Esophagus muscularis mucosa (tissue), 4 donors: ENCODE results near the gene HIPK4. TPM values are rescaled to one million over a fixed set of nuclear protein-coding genes. Genes with fewer than 3 reads are reported as not detected.

ENCODE experiments used
- DNase-seq: peaks from one replicate; pipeline ENCODE4 v3.0.0-alpha.2; 2017; ENCODE audit errors: extremely low spot score
- H3K27ac ChIP-seq, 4 donors: fragments of 200-600 bp; sonication (generic); replicated peaks in 1 of 4; 1 replicate in 3 of 4; 2 replicates in 1 of 4; pipeline ENCODE4 v1.5.1; 2016 to 2019; ENCODE audit warnings: mild to moderate bottlenecking in 1 of 4
- H3K27me3 ChIP-seq, 4 donors: fragments of 200-600 bp; sonication (generic); one replicate each; pipeline versions ENCODE4 v1.5.1 to v1.6.0; 2016 to 2019
- H3K36me3 ChIP-seq, 4 donors: fragments of 200-600 bp; sonication (generic); one replicate each; pipeline ENCODE4 v1.5.1; 2016 to 2019
- H3K4me1 ChIP-seq, 4 donors: fragments of 200-600 bp; sonication (generic); one replicate each; pipeline ENCODE4 v1.5.1; 2016 to 2019
- H3K4me3 ChIP-seq, 4 donors: fragments of 200-600 bp; sonication (generic); 1 replicate in 2 of 4; 2 replicates in 2 of 4; pipeline ENCODE4 v1.5.1; 2016 to 2019; ENCODE audit warnings: mild to moderate bottlenecking in 4 of 4, moderate library complexity in 1 of 4
- H3K9me3 ChIP-seq, 4 donors: fragments of 200-600 bp; sonication (generic); 1 replicate in 3 of 4; 2 replicates in 1 of 4; pipeline ENCODE4 v1.5.1; 2016 to 2019
- CTCF ChIP-seq, 3 experiments: fragments of 200-600 bp in 2 of 3; fragments of 450-650 bp in 1 of 3; sonication (generic) in 2 of 3; IDR thresholded peaks; one replicate each; pipeline ENCODE4 v1.5.1; 2017 to 2019; ENCODE audit warnings: antibody characterized with exemption in 3 of 3, mild to moderate bottlenecking in 2 of 3, moderate library complexity in 1 of 3
- EP300 ChIP-seq: sonication (generic); formaldehyde crosslinking; IDR thresholded peaks from one replicate; pipeline ENCODE4 v1.6.1; 2017; ENCODE audit warnings: antibody characterized with exemption
- POLR2A ChIP-seq: fragments of 450-650 bp; IDR thresholded peaks from one replicate; pipeline ENCODE4 v1.6.1; 2017; ENCODE audit warnings: antibody characterized with exemption, moderate library complexity, mild to moderate bottlenecking, low read depth
- POLR2AphosphoS5 ChIP-seq, 2 donors: sonication (generic); formaldehyde crosslinking; IDR thresholded peaks; one replicate each; pipeline ENCODE4 v1.6.1; 2017; ENCODE audit warnings: antibody characterized with exemption in 2 of 2
- WGBS: methylation state at CpG from one replicate; pipeline ENCODE4 v1.1.5; 2018; 5-methylcytosine and 5-hydroxymethylcytosine counted together
- intact Hi-C: fragments of 100-400 bp; cut with DNase I; formaldehyde crosslinking; loops from one replicate; pipeline ENCODE4 v1.15.1; 2023
- total RNA-seq, 4 donors: library from RNA; depleted of rRNA; stranded (reverse); fragments of >200 nt; gene quantifications; one replicate each; pipeline versions ENCODE4 v1.1.0 to v1.2.1, GENCODE V29; 2016

The HIPK4 gene
- total RNA-seq, 4 donors from 2014 or later = under 0.01 to 0.63 (median 0.42) TPM

- no peak for TF ChIP-seq EP300
- no peak for TF ChIP-seq CTCF (IDR thresholded peaks at IDR 0.05)
- TF ChIP-seq POLR2AphosphoS5 (IDR thresholded peaks at IDR 0.05) = no peak
- TF ChIP-seq POLR2A = no peak
- peak overlapping the region in 2 of 4 donors; percentile 50 to 58 for H3K4me3 ChIP-seq
- no peak for DNase-seq
- H3K9me3 ChIP-seq = no peaks in the 10 kb centered on the region
- H3K27ac ChIP-seq = no peak overlapping the region
- 79% methylated on average over 21 of the region's 27 CpGs for whole genome bisulfite sequencing
- peaks cover 5 to 24% (median 23%) of the 10 kb centered on the region in 4 donors for H3K4me1 ChIP-seq
- H3K36me3 ChIP-seq = peaks cover 7 to 58% (median 55%) of the 10 kb centered on the region in 4 donors
- H3K27me3 ChIP-seq = no peaks in the 10 kb centered on the region
- intact Hi-C loops = no loop called here
These were observed 23.1 kb downstream of the HIPK4 start for GRCh38 chr19:40366697-40367561.

DNA sequence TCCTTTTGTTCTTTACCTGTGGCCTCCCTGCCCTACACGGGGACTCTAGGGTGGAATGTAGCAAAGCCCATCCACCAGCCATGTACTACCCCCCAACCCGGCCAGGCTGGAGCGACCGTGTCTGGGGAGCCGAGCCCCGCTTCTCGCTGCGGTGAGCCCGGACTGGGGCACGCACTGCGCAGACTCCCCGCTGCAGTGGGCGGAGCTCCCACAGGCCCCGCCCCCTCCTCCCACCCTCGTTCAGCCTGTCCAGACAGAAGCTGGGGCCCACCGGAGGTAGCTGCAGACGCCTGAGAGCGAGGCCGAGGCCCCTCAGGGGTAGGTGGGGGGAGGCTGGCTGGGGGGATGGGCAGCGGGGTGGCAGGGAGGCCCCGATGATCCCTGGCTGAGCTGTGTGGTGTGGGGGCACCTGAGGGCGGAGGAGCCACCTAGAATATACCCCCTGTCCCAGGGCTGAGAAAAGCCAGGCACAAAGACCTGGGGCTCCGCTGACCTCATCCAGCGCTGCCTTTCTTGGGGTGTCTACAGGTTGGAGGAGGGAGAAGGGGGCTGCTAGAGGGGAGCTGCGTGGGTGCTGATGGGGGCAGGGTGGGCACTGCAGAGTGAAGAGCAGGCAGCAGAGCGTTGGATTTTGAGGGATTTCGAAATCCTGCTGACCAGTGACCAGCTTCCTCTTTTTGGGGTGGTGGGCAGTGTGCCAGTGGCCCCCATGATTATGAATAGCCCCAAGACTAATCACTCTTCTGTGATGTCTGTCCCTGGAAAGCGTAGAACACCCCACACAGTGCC is 24.2 kb downstream of the HIPK4 start:
- WGBS = 36% methylated on average over 7 of the region's 28 CpGs
- Histone ChIP-seq H3K9me3 (no peaks in the 10 kb centered on the region), H3K4me3 (peak overlapping the region; percentile 43 to 58 (median 50)), H3K4me1 (peaks cover 5 to 27% (median 23%) of the 10 kb centered on the region in 4 donors), H3K27me3 (no peaks in the 10 kb centered on the region), H3K27ac (peak overlapping the region; percentile 32 to 60 (median 54)), H3K36me3 (peaks cover 7 to 50% (median 44%) of the 10 kb centered on the region in 4 donors)
- DNase-seq = no peak
- intact Hi-C loops = no loop called here
- no peak for TF ChIP-seq POLR2A
- peak; percentile 44 to 50 for TF ChIP-seq POLR2AphosphoS5 (IDR thresholded peaks at IDR 0.05)
- no peak for TF ChIP-seq CTCF (IDR thresholded peaks at IDR 0.05)
- no peak for TF ChIP-seq EP300

DNA sequence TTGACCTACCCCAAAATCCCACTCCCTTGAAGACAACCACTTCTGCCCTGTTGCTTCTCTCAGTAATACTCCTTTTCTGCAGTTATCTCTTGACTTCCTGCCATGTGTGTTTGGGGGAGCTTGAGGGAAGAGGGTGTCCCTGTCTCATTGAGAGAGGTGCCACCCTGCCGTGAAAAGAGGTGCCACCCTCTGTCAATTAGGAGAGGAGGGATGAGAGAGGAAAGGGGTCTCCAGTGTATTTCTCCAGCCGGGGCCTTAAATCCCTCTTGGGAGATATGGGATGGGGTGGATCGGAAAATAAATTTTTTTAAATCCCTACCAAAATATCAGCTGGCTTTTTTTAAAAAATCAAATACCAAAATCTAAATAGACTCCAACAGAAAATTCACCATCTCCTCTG is 25.0 kb downstream of the HIPK4 start:
- 68% methylated on average over 3 of the region's 3 CpGs for WGBS
- peak overlapping the region in 3 of 4 donors; percentile 43 to 51 (median 50) for H3K4me3 ChIP-seq
- intact Hi-C loops = no loop called here
- H3K27me3 ChIP-seq = no peaks in the 10 kb centered on the region
- H3K4me1 ChIP-seq = peaks cover 5 to 27% (median 23%) of the 10 kb centered on the region in 4 donors
- no peaks in the 10 kb centered on the region for H3K9me3 ChIP-seq
- DNase-seq = no peak
- peak overlapping the region in 1 of 4 donors; percentile 56 for H3K27ac ChIP-seq
- H3K36me3 ChIP-seq = peaks cover 7 to 43% (median 36%) of the 10 kb centered on the region in 4 donors
- no peak for TF ChIP-seq EP300
- no peak for TF ChIP-seq CTCF (IDR thresholded peaks at IDR 0.05)
- TF ChIP-seq POLR2A = no peak
- no peak for TF ChIP-seq POLR2AphosphoS5 (IDR thresholded peaks at IDR 0.05)

- Histone ChIP-seq H3K4me3 (no peak overlapping the region), H3K4me1 (peaks cover 5 to 27% (median 23%) of the 10 kb centered on the region in 4 donors), H3K27ac (no peak overlapping the region), H3K27me3 (no peaks in the 10 kb centered on the region), H3K9me3 (no peaks in the 10 kb centered on the region), H3K36me3 (peaks cover 5 to 33% (median 27%) of the 10 kb centered on the region in 4 donors)
- 73% methylated on average over 5 of the region's 5 CpGs for WGBS
- DNase-seq = no peak
- no peak for TF ChIP-seq POLR2A
- TF ChIP-seq POLR2AphosphoS5 (IDR thresholded peaks at IDR 0.05) = no peak
- TF ChIP-seq CTCF (IDR thresholded peaks at IDR 0.05) = no peak
- no peak for TF ChIP-seq EP300
- intact Hi-C loops = no loop called here
These were observed 26.9 kb downstream of the HIPK4 start for GRCh38 chr19:40363069-40363468.
